Parathyroid adenoma (tissue), 2 donors: ENCODE data around the gene PITX2.

Experiments
- H2AFZ ChIP-seq: fragments of 300-600 bp; sonication (generic); one replicate; pipeline ENCODE4 v1.7.0; 2017; ENCODE audit warnings: antibody characterized with exemption, mild to moderate bottlenecking
- H3K27ac ChIP-seq: fragments of 300-600 bp; sonication (generic); one replicate; pipeline ENCODE4 v1.7.0; 2017
- H3K27me3 ChIP-seq: fragments of 300-600 bp; sonication (generic); one replicate; pipeline ENCODE4 v1.7.0; 2017; ENCODE audit warnings: low read length; ENCODE audit not compliant: control insufficient read depth, insufficient read depth
- H3K36me3 ChIP-seq: fragments of 300-600 bp; sonication (generic); one replicate; pipeline ENCODE4 v1.7.0; 2017; ENCODE audit warnings: low read length; ENCODE audit not compliant: control insufficient read depth, insufficient read depth
- H3K4me1 ChIP-seq: fragments of 300-600 bp; sonication (generic); one replicate; pipeline ENCODE4 v1.7.0; 2017; ENCODE audit warnings: control low read depth
- H3K4me2 ChIP-seq: fragments of 300-600 bp; sonication (generic); one replicate; pipeline ENCODE4 v1.7.0; 2017; ENCODE audit warnings: low read length
- H3K4me3 ChIP-seq: fragments of 300-600 bp; sonication (generic); one replicate; pipeline ENCODE4 v1.7.0; 2017; ENCODE audit warnings: low read depth, low read length
- H3K79me2 ChIP-seq: fragments of 300-600 bp; sonication (generic); one replicate; pipeline ENCODE4 v1.7.0; 2017; ENCODE audit warnings: control low read depth
- H3K9ac ChIP-seq: fragments of 300-600 bp; sonication (generic); one replicate; pipeline ENCODE4 v1.7.0; 2017; ENCODE audit warnings: mild to moderate bottlenecking
- H3K9me3 ChIP-seq: fragments of 300-600 bp; sonication (generic); one replicate; pipeline ENCODE4 v1.7.0; 2017; ENCODE audit warnings: low read length; ENCODE audit not compliant: control insufficient read depth
- TF ChIP-seq, protein P1 (sequence below): fragments of 300-600 bp; sonication (generic); IDR thresholded peaks from one replicate; pipeline ENCODE4 v1.7.0; 2017; ENCODE audit warnings: antibody characterized with exemption, mild to moderate bottlenecking
- donor health status: primary hyperparathyroidism.

The PITX2 gene

GRCh38 chr4:110633358-110634341 lies 10.8 kb upstream of the PITX2 start:
- H3K4me2 ChIP-seq: no peak overlapping the region
- no peaks in the 10 kb centered on the region for H3K4me1 ChIP-seq
- no peaks in the 10 kb centered on the region for H3K9me3 ChIP-seq
- H2AFZ ChIP-seq: no peak overlapping the region
- peaks cover 22% of the 10 kb centered on the region for H3K27me3 ChIP-seq
- H3K36me3 ChIP-seq: no peaks in the 10 kb centered on the region
- H3K9ac ChIP-seq: no peak overlapping the region
- TF ChIP-seq, protein P1, sequence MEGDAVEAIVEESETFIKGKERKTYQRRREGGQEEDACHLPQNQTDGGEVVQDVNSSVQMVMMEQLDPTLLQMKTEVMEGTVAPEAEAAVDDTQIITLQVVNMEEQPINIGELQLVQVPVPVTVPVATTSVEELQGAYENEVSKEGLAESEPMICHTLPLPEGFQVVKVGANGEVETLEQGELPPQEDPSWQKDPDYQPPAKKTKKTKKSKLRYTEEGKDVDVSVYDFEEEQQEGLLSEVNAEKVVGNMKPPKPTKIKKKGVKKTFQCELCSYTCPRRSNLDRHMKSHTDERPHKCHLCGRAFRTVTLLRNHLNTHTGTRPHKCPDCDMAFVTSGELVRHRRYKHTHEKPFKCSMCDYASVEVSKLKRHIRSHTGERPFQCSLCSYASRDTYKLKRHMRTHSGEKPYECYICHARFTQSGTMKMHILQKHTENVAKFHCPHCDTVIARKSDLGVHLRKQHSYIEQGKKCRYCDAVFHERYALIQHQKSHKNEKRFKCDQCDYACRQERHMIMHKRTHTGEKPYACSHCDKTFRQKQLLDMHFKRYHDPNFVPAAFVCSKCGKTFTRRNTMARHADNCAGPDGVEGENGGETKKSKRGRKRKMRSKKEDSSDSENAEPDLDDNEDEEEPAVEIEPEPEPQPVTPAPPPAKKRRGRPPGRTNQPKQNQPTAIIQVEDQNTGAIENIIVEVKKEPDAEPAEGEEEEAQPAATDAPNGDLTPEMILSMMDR: no peak
- H3K79me2 ChIP-seq: no peaks in the 10 kb centered on the region
- no peak overlapping the region for H3K27ac ChIP-seq
- H3K4me3 ChIP-seq: no peak overlapping the region

DNA sequence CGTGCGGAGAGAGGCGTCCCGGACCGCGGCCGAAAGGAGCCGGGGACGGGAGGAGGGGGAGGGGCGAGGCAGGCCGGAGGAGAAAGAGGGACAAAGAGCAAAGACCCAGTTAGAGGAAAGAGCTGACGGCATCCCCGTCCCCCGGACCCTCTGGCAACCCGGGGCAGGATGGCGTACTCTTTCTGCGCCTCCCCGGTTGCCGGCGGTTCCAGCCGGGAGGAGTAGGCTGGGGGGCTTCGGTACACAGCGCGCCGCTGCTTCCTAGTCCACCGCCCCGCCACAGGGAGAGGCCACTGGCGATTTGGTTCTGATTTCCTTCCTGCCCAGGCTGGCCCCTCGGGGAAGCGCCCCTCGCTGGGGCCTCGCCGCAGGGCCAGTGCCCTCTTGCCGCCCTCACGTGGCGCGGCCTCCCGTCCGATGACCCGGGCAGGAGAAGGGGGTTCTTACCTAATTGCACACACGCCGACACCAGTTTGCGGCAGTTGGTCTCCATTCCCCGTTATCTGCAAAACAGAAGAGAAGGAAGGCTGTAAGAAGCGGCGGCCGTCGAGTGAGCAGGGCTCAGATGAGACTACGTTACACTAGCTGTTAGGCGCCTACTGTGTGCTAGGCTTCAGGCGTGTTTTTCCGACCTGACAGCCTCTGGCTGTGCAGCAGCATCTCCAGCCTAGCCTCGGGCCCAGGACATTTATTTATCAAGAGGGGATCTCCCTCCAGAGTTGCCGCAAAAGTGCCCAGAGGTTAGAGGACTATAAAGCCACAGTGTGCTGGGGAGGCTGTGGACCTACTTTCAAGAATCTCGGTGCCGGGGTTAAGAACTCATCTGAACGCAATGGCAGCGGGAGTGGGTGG lies 9.9 kb upstream of the PITX2 start:
- no peaks in the 10 kb centered on the region for H3K4me1 ChIP-seq
- no peak overlapping the region for H3K4me3 ChIP-seq
- H3K27me3 ChIP-seq: peaks cover 20% of the 10 kb centered on the region
- H3K36me3 ChIP-seq: no peaks in the 10 kb centered on the region
- no peak overlapping the region for H3K9ac ChIP-seq
- H3K27ac ChIP-seq: no peak overlapping the region
- H2AFZ ChIP-seq: no peak overlapping the region
- TF ChIP-seq, protein P1: no peak
- H3K4me2 ChIP-seq: peak overlapping the region; percentile 58
- H3K79me2 ChIP-seq: no peaks in the 10 kb centered on the region
- no peaks in the 10 kb centered on the region for H3K9me3 ChIP-seq

GRCh38 chr4:110631584-110632505 lies 9.0 kb upstream of the PITX2 start:
- Histone ChIP-seq H3K27ac (no peak overlapping the region), H3K9me3 (no peaks in the 10 kb centered on the region), H3K36me3 (no peaks in the 10 kb centered on the region), H3K4me1 (no peaks in the 10 kb centered on the region), H3K79me2 (no peaks in the 10 kb centered on the region), H3K27me3 (peaks cover 13% of the 10 kb centered on the region), H3K4me2 (peak overlapping the region; percentile 58), H3K9ac (no peak overlapping the region), H3K4me3 (no peak overlapping the region), H2AFZ (peak overlapping the region; percentile 8)
- TF ChIP-seq, protein P1: no peak

DNA sequence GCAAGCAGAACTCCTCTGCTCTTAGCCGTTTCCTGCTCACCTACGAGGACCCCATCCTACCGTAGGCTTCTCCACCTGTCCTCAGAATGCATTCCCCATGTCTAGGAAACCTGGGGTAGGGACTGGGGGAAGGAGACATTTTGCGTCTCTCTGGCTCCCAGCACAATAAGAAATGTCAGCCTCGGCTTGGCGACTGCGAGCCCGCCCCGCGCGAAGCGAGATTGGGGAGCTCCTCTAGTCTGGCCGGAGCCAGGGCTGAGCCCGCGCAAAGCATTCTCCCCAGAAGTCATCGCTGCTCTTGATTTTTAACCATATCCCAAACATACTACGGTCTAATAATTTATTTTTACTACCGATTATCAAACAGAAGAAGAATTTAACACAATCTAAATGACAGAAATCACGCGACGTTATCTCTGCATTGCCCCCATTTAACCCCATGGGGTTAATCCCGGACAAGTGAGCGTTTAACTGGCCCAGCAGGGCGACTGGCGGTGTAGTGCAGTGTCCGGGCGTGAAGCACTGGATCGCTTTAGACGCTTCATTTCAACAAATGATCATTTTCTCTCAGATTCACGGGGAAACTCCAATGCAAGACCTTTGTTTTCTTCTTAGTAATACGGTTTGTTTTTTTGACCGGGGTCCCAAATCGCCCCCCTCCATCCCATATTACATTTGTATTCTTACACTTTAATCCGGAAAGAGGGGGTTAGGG lies 8.0 kb upstream of the PITX2 start:
- no peaks in the 10 kb centered on the region for H3K79me2 ChIP-seq
- H3K27me3 ChIP-seq: peaks cover 17% of the 10 kb centered on the region
- H3K9ac ChIP-seq: no peak overlapping the region
- no peak overlapping the region for H2AFZ ChIP-seq
- no peak overlapping the region for H3K27ac ChIP-seq
- no peak overlapping the region for H3K4me3 ChIP-seq
- H3K9me3 ChIP-seq: no peaks in the 10 kb centered on the region
- no peaks in the 10 kb centered on the region for H3K4me1 ChIP-seq
- no peaks in the 10 kb centered on the region for H3K36me3 ChIP-seq
- TF ChIP-seq, protein P1: no peak
- H3K4me2 ChIP-seq: no peak overlapping the region
